H1 (cell line): ENCODE results near the gene PLEKHG1. TPM values are rescaled to one million over a fixed set of nuclear protein-coding genes. Genes with fewer than 3 reads are reported as not detected.
A peak's percentile ranks its signal among the peaks of the same experiment; 100 is the strongest.

Experiments
- CTCF ChIA-PET: fragments of 300-600 bp; sonication (Branson Sonifier 250); formaldehyde crosslinking; loops from one replicate; lab custom pipeline; 2021; ENCODE audit not compliant: partially characterized antibody; lab: Charles Lee
- POLR2A ChIA-PET: fragments of 300-600 bp; sonication (Branson Sonifier 250); formaldehyde crosslinking; loops from one replicate; lab custom pipeline; 2021; ENCODE audit warnings: inconsistent platforms; ENCODE audit not compliant: partially characterized antibody; lab: Charles Lee
- DNase-seq, 2 experiments: peaks; one replicate each; pipeline versions ENCODE4 v3.0.0 to v3.0.0-alpha.2; 2010 to 2022; ENCODE audit warnings: low spot score in 2 of 2, low read depth in 1 of 2, mixed read lengths in 1 of 2
- FAIRE-seq: peaks from 2 replicates; lab custom pipeline; 2011; peaks lifted over from hg19 to GRCh38; lab: Jason Lieb, UNC
- H2AFZ ChIP-seq: 2 replicates; pipeline ENCODE4 v1.8.1; 2012; ENCODE audit warnings: low read length, inconsistent platforms
- H2AK5ac ChIP-seq: 2 replicates; pipeline ENCODE4 v1.6.1; 2013; ENCODE audit warnings: low read depth, low read length
- H2BK120ac ChIP-seq: replicated peaks from 2 replicates; pipeline ENCODE3; 2013; ENCODE audit warnings: low read depth, low read length, inconsistent platforms
- H2BK12ac ChIP-seq: 2 replicates; pipeline ENCODE4 v1.6.1; 2013; ENCODE audit warnings: low read depth, low read length
- H2BK15ac ChIP-seq: 2 replicates; pipeline ENCODE4 v1.6.1; 2013; ENCODE audit warnings: low read length
- H2BK20ac ChIP-seq: 2 replicates; pipeline ENCODE4 v1.6.1; 2013; ENCODE audit warnings: low read length
- H2BK5ac ChIP-seq: 2 replicates; pipeline ENCODE4 v1.6.1; 2013; ENCODE audit warnings: low read depth, low read length
- H3K14ac ChIP-seq: 2 replicates; pipeline ENCODE4 v1.6.1; 2013; ENCODE audit warnings: inconsistent platforms; ENCODE audit not compliant: insufficient read length
- H3K18ac ChIP-seq: 2 replicates; pipeline ENCODE4 v1.6.1; 2013; ENCODE audit warnings: low read length; ENCODE audit errors: extremely low read depth
- H3K23ac ChIP-seq: 2 replicates; pipeline ENCODE4 v1.6.1; 2013; ENCODE audit warnings: inconsistent platforms; ENCODE audit not compliant: insufficient read length
- H3K23me2 ChIP-seq: 2 replicates; pipeline ENCODE4 v1.6.1; 2013; ENCODE audit warnings: low read depth, low read length
- H3K27ac ChIP-seq: 2 replicates; pipeline ENCODE4 v1.6.1; 2011; ENCODE audit warnings: low read depth, low read length, inconsistent platforms
- H3K27me3 ChIP-seq, 4 experiments: replicated peaks in 1 of 4; 1 replicate in 1 of 4; 2 replicates in 3 of 4; pipeline versions ENCODE4 v1.6.1 to v1.8.1; 2011 to 2013; ENCODE audit warnings: low read length in 3 of 4, mild to moderate bottlenecking in 3 of 4, inconsistent platforms in 2 of 4, mixed read lengths in 2 of 4, moderate library complexity in 1 of 4; ENCODE audit not compliant: control insufficient read depth in 3 of 4, insufficient read depth in 3 of 4; ENCODE audit errors: extremely low read depth in 1 of 4
- H3K36me3 ChIP-seq, 4 experiments: 2 replicates each; pipeline versions ENCODE4 v1.6.1 to v1.8.1; 2011 to 2013; ENCODE audit warnings: mild to moderate bottlenecking in 4 of 4, low read length in 3 of 4, moderate library complexity in 2 of 4, control low read depth in 1 of 4, inconsistent platforms in 1 of 4; ENCODE audit not compliant: insufficient read depth in 4 of 4, control insufficient read depth in 2 of 4
- H3K4ac ChIP-seq: replicated peaks from 2 replicates; pipeline ENCODE3; 2013; ENCODE audit warnings: low read length, low read depth, mixed read lengths, inconsistent platforms; ENCODE audit not compliant: insufficient read length
- H3K4me1 ChIP-seq, 4 experiments: replicated peaks in 1 of 4; 1 replicate in 1 of 4; 2 replicates in 3 of 4; pipeline versions ENCODE4 v1.6.1 to v1.8.1; 2011 to 2013; ENCODE audit warnings: low read length in 3 of 4, inconsistent platforms in 2 of 4, mixed read lengths in 1 of 4; ENCODE audit not compliant: insufficient read depth in 4 of 4, control insufficient read depth in 3 of 4
- H3K4me2 ChIP-seq, 2 experiments: 2 replicates each; pipeline versions ENCODE4 v1.6.1 to v1.8.1; 2011 to 2013; ENCODE audit warnings: low read depth in 2 of 2, low read length in 2 of 2, control low read depth in 1 of 2, inconsistent platforms in 1 of 2, mild to moderate bottlenecking in 1 of 2; ENCODE audit not compliant: insufficient read depth in 1 of 2
- H3K4me3 ChIP-seq, 4 experiments: fragments of 200-600, 300-600 bp in 1 of 4; sonication (generic), shearing (Covaris generic), sonication (Bioruptor Twin) in 1 of 4; 2 replicates each; pipeline versions ENCODE4 v1.5.1 to v1.8.1; 2011 to 2016; ENCODE audit warnings: low read length in 4 of 4, low read depth in 3 of 4, control low read depth in 2 of 4, inconsistent platforms in 2 of 4, mild to moderate bottlenecking in 2 of 4, mixed read lengths in 1 of 4, moderate library complexity in 1 of 4; ENCODE audit not compliant: insufficient read depth in 2 of 4; ENCODE audit errors: extremely low read depth in 1 of 4
- H3K56ac ChIP-seq: replicated peaks from 2 replicates; pipeline ENCODE3; 2013; ENCODE audit warnings: low read depth, mild to moderate bottlenecking, mixed read lengths, low read length, inconsistent platforms; ENCODE audit not compliant: insufficient read length
- H3K79me1 ChIP-seq: 2 replicates; pipeline ENCODE4 v1.6.1; 2013; ENCODE audit warnings: low read depth, low read length, control low read depth
- H3K79me2 ChIP-seq, 2 experiments: 2 replicates each; pipeline versions ENCODE4 v1.6.1 to v1.8.1; 2012 to 2013; ENCODE audit warnings: low read length in 2 of 2, mild to moderate bottlenecking in 2 of 2, inconsistent platforms in 1 of 2; ENCODE audit not compliant: insufficient read depth in 2 of 2, control insufficient read depth in 1 of 2
- H3K9ac ChIP-seq, 4 experiments: replicated peaks in 1 of 4; 1 replicate in 1 of 4; 2 replicates in 3 of 4; pipeline versions ENCODE4 v1.6.1 to v1.8.1; 2011 to 2013; ENCODE audit warnings: low read depth in 3 of 4, low read length in 3 of 4, control low read depth in 2 of 4, mild to moderate bottlenecking in 2 of 4, moderate library complexity in 2 of 4, inconsistent platforms in 1 of 4; ENCODE audit errors: extremely low read depth in 1 of 4
- H3K9me3 ChIP-seq, 2 experiments: 2 replicates each; pipeline versions ENCODE4 v1.6.1 to v1.8.1; 2012 to 2013; ENCODE audit warnings: mild to moderate bottlenecking in 2 of 2, moderate library complexity in 2 of 2, control low read depth in 1 of 2, inconsistent platforms in 1 of 2, low read depth in 1 of 2, low read length in 1 of 2, mixed read lengths in 1 of 2; ENCODE audit not compliant: insufficient read depth in 2 of 2
- H4K20me1 ChIP-seq, 2 experiments: replicated peaks in 1 of 2; 2 replicates each; pipeline versions ENCODE3 to v1.8.1; 2011 to 2013; ENCODE audit warnings: inconsistent platforms in 2 of 2, low read length in 2 of 2, mild to moderate bottlenecking in 1 of 2; ENCODE audit not compliant: insufficient read depth in 2 of 2, control insufficient read depth in 1 of 2
- H4K5ac ChIP-seq: 2 replicates; pipeline ENCODE4 v1.6.1; 2013; ENCODE audit warnings: low read length, low read depth, mixed read lengths, inconsistent platforms; ENCODE audit not compliant: insufficient read length
- H4K8ac ChIP-seq: 2 replicates; pipeline ENCODE4 v1.8.0; 2013; ENCODE audit warnings: mild to moderate bottlenecking, moderate library complexity, low read length, inconsistent platforms; ENCODE audit not compliant: insufficient read depth; ENCODE audit errors: extremely low read depth
- H4K91ac ChIP-seq: replicated peaks from 2 replicates; pipeline ENCODE3; 2013; ENCODE audit warnings: low read length, mixed read lengths, inconsistent platforms; ENCODE audit not compliant: insufficient read length
- ASH2L ChIP-seq: fragments of 200-600, 300-600 bp; sonication (generic); IDR thresholded peaks from one replicate; pipeline ENCODE4 v1.7.1; 2017; ENCODE audit warnings: low read length
- GABPA ChIP-seq: IDR thresholded peaks from 2 replicates; pipeline ENCODE4 v1.6.1; 2011; ENCODE audit warnings: mild to moderate bottlenecking, low read length, moderate library complexity, borderline replicate concordance; ENCODE audit not compliant: insufficient read depth
- HDAC2 ChIP-seq, 2 experiments: fragments of 300-600 bp in 1 of 2; sonication (generic) in 1 of 2; IDR thresholded peaks; 2 replicates each; pipeline ENCODE4 v1.6.1; 2011 to 2012; ENCODE audit warnings: low read depth in 2 of 2, low read length in 2 of 2, mild to moderate bottlenecking in 2 of 2, moderate library complexity in 2 of 2, borderline replicate concordance in 1 of 2, inconsistent platforms in 1 of 2
- RNF2 ChIP-seq: fragments of 200-900, 300-1000 bp; sonication (generic); IDR thresholded peaks from 2 replicates; pipeline ENCODE4 v1.7.1; 2016; ENCODE audit warnings: borderline replicate concordance, low read depth, mild to moderate bottlenecking, antibody characterized with exemption, low read length; ENCODE audit not compliant: poor library complexity, severe bottlenecking; ENCODE audit errors: missing control alignments
- SUZ12 ChIP-seq: fragments of 200-600 bp; sonication (generic); IDR thresholded peaks from 2 replicates; pipeline ENCODE4 v1.6.1; 2012; ENCODE audit warnings: mild to moderate bottlenecking, inconsistent platforms, low read length, moderate library complexity, mixed read lengths
- WGBS, 2 experiments: shearing (Covaris generic) in 1 of 2; methylation state at CpG; one replicate each; pipeline versions ENCODE4 v1.1.6 to v1.1.7; 2013 to 2015; ENCODE audit warnings: low lambda C conversion rate in 2 of 2, mixed read lengths in 2 of 2, inconsistent platforms in 1 of 2, low coverage in 1 of 2, missing lambda C conversion rate in 1 of 2; ENCODE audit not compliant: insufficient replicate concordance in 2 of 2, insufficient coverage in 1 of 2, insufficient read length in 1 of 2; ENCODE audit errors: extremely low coverage in 1 of 2, missing lambda C conversion rate in 1 of 2; 5-methylcytosine and 5-hydroxymethylcytosine counted together
- polyA plus RNA-seq, 7 experiments: library from polyadenylated mRNA; depleted of rRNA in 3 of 7; stranded (reverse) in 5 of 7; unstranded in 2 of 7; fragments of >200 nt in 5 of 7; fragments of 200-250 nt in 2 of 7; gene quantifications; 1 replicate in 5 of 7; 2 replicates in 1 of 7; 4 replicates in 1 of 7; pipeline versions ENCODE4 v1.2.1 to v1.2.3, GENCODE V29; 2011 to 2013; ENCODE audit warnings: missing spikeins in 2 of 7, mixed read lengths in 2 of 7
- total RNA-seq: library from RNA; stranded (reverse); fragmentation: NEBNext Ultra II Directional; extraction: Animal tissue kit (Norgen Biotek cat#: 25700); gene quantifications from 2 replicates; pipeline ENCODE4 v1.2.1, GENCODE V29; 2021

PLEKHG1 gene
- total and polyA plus RNA-seq, 2 of the 8 experiments (the other 6 are each of a cell fraction or from before 2014, with no cell fraction given), result 0.94 to 2.2 TPM

GRCh38 chr6:150576651-150577226 is 22.9 kb upstream of the PLEKHG1 start:
- H4K91ac ChIP-seq, result no peak overlapping the region
- no peak overlapping the region for H3K27ac ChIP-seq
- H3K23me2 ChIP-seq, result no peaks in the 10 kb centered on the region
- H3K79me2 ChIP-seq, result no peaks in the 10 kb centered on the region
- no peak overlapping the region for H2BK5ac ChIP-seq
- H4K5ac ChIP-seq, result no peak overlapping the region
- DNase-seq, result no peak
- CTCF ChIA-PET, result no interaction called here
- H3K4ac ChIP-seq, result no peak overlapping the region
- no peak for FAIRE-seq
- no peak overlapping the region for H3K18ac ChIP-seq
- no peaks in the 10 kb centered on the region for H3K9me3 ChIP-seq
- H3K27me3 ChIP-seq, result no peaks in the 10 kb centered on the region; a peak in 1 of 7 replicates
- no peak overlapping the region for H3K9ac ChIP-seq
- H3K23ac ChIP-seq, result no peak overlapping the region
- H3K56ac ChIP-seq, result no peak overlapping the region
- no peak overlapping the region for H2AK5ac ChIP-seq
- no peaks in the 10 kb centered on the region for H3K79me1 ChIP-seq
- no peak overlapping the region for H2BK20ac ChIP-seq
- H2AFZ ChIP-seq, result no peak overlapping the region
- H3K4me3 ChIP-seq, result no peak overlapping the region
- H2BK12ac ChIP-seq, result no peak overlapping the region
- POLR2A ChIA-PET, result no interaction called here
- peaks cover 0 to 2% (median 0%) of the 10 kb centered on the region in 4 experiments; a peak in 1 of 7 replicates for H3K4me1 ChIP-seq
- no peak overlapping the region for H3K4me2 ChIP-seq
- no peak overlapping the region for H3K14ac ChIP-seq
- no peaks in the 10 kb centered on the region for H3K36me3 ChIP-seq
- H4K8ac ChIP-seq, result peak overlapping the region; percentile 88; the same call in 1 of the 2 replicates
- no peak overlapping the region for H2BK15ac ChIP-seq
- 91% methylated on average over 15 of the region's 15 CpGs; no CpG with 5 or more reads in 1 of the 2 experiments for WGBS, 2 experiments
- H2BK120ac ChIP-seq, result no peak overlapping the region
- no peaks in the 10 kb centered on the region for H4K20me1 ChIP-seq
- TF ChIP-seq ASH2L (no peak), RNF2 (no peak), SUZ12 (no peak), HDAC2 (IDR thresholded peaks at IDR 0.05; ENCODE audit: borderline replicate concordance in 1 of 2, low read depth in 2 of 2, low read length in 2 of 2) (no peak), GABPA (no peak)
